HepG2 (cell line): Measurements from ENCODE around the gene AGAP1.

Experiments used
- CREB1 ChIP-seq, 2 experiments: fragments of 450-650 bp in 1 of 2; IDR thresholded peaks; 2 replicates each; pipeline ENCODE4 v1.6.1; 2016 to 2017; ENCODE audit warnings: control low read depth in 1 of 2, mild to moderate bottlenecking in 1 of 2, missing compliant biosample characterization in 1 of 2, missing genetic modification characterization in 1 of 2
- GPN1 ChIP-seq: sonication (generic); formaldehyde crosslinking; IDR thresholded peaks from 2 replicates; pipeline ENCODE4 v1.5.1; 2020; ENCODE audit warnings: missing genetic modification reagents, borderline replicate concordance
- JUND ChIP-seq: sonication (generic); formaldehyde crosslinking; IDR thresholded peaks from 2 replicates; pipeline ENCODE4 v1.8.0; 2022; ENCODE audit warnings: mild to moderate bottlenecking, missing genetic modification reagents
- SOX5 ChIP-seq: IDR thresholded peaks from 2 replicates; pipeline ENCODE4 v1.6.1; 2016; ENCODE audit warnings: borderline replicate concordance
- ZNF253 ChIP-seq: sonication (generic); formaldehyde crosslinking; IDR thresholded peaks from 2 replicates; pipeline ENCODE4 v1.8.0; 2022; ENCODE audit warnings: mild to moderate bottlenecking, missing genetic modification reagents, borderline replicate concordance
- TF ChIP-seq, protein P1 (sequence below): sonication (generic); formaldehyde crosslinking; IDR thresholded peaks from 2 replicates; pipeline ENCODE4 v1.8.1; 2023; ENCODE audit warnings: mild to moderate bottlenecking, missing genetic modification reagents, borderline replicate concordance
- TF ChIP-seq, protein P2 (sequence below): IDR thresholded peaks from 2 replicates; pipeline ENCODE4 v1.6.1; 2016
- TF ChIP-seq, protein P3 (sequence below): sonication (generic); formaldehyde crosslinking; IDR thresholded peaks from 2 replicates; pipeline ENCODE4 v1.8.1; 2023; ENCODE audit warnings: missing genetic modification reagents, inconsistent platforms, borderline replicate concordance
- TF ChIP-seq, protein P4 (sequence below): sonication (generic); formaldehyde crosslinking; IDR thresholded peaks from 2 replicates; pipeline ENCODE4 v1.5.0; 2020; ENCODE audit warnings: mild to moderate bottlenecking, missing genetic modification reagents, moderate library complexity

DNA sequence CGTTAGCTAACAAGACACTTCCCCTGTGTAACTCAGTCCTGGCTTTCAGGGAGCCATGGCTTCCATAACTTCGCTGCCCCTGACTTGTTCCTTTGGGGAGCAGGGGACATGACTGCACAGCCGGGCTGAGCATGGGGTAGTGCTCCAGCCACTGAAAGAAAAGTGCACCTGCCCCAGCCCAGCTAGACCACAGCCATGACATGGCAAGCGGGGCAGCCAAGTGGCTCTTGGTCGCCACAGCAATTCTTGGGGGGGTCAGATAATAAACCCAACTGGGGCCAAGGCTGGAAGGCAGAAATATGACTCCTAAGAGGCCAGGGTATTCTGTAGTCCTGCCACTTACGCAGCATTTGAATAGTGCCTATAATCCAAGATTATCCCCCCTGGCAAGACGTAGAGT lies 385.3 kb downstream of the AGAP1 start:
- TF ChIP-seq JUND (CRISPR knock-in tag) (no peak), GPN1 (CRISPR knock-in tag) (no peak), CREB1 (IDR thresholded peaks at IDR 0.05) (no peak), CREB1 (CRISPR knock-in tag; IDR thresholded peaks at IDR 0.05) (no peak), SOX5 (no peak), ZNF253 (no peak)
- TF ChIP-seq, protein P1, sequence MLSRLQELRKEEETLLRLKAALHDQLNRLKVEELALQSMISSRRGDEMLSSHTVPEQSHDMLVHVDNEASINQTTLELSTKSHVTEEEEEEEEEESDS (CRISPR knock-in tag): no peak
- TF ChIP-seq, protein P2, sequence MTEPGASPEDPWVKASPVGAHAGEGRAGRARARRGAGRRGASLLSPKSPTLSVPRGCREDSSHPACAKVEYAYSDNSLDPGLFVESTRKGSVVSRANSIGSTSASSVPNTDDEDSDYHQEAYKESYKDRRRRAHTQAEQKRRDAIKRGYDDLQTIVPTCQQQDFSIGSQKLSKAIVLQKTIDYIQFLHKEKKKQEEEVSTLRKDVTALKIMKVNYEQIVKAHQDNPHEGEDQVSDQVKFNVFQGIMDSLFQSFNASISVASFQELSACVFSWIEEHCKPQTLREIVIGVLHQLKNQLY: no peak
- TF ChIP-seq, protein P3, sequence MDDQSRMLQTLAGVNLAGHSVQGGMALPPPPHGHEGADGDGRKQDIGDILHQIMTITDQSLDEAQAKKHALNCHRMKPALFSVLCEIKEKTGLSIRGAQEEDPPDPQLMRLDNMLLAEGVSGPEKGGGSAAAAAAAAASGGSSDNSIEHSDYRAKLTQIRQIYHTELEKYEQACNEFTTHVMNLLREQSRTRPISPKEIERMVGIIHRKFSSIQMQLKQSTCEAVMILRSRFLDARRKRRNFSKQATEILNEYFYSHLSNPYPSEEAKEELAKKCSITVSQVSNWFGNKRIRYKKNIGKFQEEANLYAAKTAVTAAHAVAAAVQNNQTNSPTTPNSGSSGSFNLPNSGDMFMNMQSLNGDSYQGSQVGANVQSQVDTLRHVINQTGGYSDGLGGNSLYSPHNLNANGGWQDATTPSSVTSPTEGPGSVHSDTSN (CRISPR knock-in tag): no peak
- TF ChIP-seq, protein P4, sequence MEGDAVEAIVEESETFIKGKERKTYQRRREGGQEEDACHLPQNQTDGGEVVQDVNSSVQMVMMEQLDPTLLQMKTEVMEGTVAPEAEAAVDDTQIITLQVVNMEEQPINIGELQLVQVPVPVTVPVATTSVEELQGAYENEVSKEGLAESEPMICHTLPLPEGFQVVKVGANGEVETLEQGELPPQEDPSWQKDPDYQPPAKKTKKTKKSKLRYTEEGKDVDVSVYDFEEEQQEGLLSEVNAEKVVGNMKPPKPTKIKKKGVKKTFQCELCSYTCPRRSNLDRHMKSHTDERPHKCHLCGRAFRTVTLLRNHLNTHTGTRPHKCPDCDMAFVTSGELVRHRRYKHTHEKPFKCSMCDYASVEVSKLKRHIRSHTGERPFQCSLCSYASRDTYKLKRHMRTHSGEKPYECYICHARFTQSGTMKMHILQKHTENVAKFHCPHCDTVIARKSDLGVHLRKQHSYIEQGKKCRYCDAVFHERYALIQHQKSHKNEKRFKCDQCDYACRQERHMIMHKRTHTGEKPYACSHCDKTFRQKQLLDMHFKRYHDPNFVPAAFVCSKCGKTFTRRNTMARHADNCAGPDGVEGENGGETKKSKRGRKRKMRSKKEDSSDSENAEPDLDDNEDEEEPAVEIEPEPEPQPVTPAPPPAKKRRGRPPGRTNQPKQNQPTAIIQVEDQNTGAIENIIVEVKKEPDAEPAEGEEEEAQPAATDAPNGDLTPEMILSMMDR: no peak
